Measurements from ENCODE around the gene SPACA1.

The SPACA1 gene

GRCh38 chr6:88107241-88107640, 59.6 kb downstream of the SPACA1 start:
- no peak for DNase-seq

- DNase-seq: no peak
Observed at GRCh38 chr6:88111991-88112390, 64.3 kb downstream of the SPACA1 start.

GRCh38 chr6:88114838-88115237, 67.2 kb downstream of the SPACA1 start:
- DNase-seq: no peak

- no peak for DNase-seq
Observed at GRCh38 chr6:88115307-88115706, 67.7 kb downstream of the SPACA1 start.

- DNase-seq: no peak
Observed at GRCh38 chr6:88116276-88116675, 68.6 kb downstream of the SPACA1 start.

Data from CD4-positive, alpha-beta T cell treated with Interferon alpha-2 for 1 hour (primary cell).